Measurements from ENCODE around the gene PRKCH.

The PRKCH gene

GRCh38 chr14:61513986-61514830 is 192.8 kb downstream of the PRKCH start:
- no peak for TF ChIP-seq CTCF (IDR thresholded peaks at IDR 0.05; ENCODE audit: borderline replicate concordance, insufficient read depth, low read depth, low read length)
- no peak overlapping the region for H3K4me3 ChIP-seq (ENCODE audit: low read depth, low read length)

DNA sequence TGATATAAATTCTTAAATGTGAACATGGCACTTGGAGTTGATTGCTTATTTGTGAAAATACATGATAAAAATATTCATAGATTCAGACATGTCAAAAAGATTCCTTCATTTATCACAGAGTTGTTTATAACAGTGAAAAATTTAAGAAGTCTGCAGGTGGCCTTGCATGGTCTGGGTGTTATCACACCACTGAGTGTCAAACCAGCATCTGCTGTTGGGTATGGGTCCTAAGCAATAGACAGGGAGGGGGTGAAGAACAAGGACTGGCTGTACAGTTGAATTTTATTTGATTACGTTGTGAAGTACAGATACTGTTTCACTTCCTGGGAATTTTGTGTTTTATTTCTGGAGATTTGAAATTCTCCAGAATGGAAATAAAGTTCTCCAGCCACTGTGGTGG is 193.5 kb downstream of the PRKCH start:
- H3K4me3 ChIP-seq (ENCODE audit: low read depth, low read length): no peak overlapping the region
- no peak for TF ChIP-seq CTCF (IDR thresholded peaks at IDR 0.05; ENCODE audit: borderline replicate concordance, insufficient read depth, low read depth, low read length)

DNA sequence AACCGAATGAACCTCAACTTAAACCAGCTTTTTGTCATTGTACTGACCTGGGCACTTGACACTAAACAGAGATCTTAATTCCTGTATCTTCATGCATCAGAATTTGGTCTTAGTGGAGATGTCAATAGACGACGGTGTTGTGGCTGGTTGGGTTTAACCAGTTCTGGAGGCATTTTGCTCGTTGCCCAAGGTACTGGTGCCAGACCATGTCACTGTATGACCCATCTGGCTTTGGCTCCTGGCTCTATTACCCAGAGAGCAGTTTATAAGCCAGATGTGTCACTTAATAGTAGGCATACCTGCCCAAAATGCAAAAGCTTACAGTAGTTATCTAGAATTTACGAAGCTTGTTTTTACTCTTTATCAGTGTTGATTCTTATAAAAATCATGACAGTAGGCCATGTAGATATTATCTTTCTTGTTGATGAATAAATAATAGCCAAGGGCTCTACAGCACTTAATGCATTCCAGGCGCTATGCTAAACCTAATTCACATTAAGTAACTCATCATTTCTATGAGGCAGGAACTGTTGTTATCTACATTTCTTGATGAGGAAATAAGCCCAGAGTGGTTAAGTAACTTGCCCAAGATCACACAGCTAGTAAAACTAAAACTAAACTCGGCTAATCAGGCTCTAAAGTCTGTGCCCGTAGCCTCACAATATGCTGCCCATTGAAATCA is 194.2 kb downstream of the PRKCH start:
- TF ChIP-seq CTCF (IDR thresholded peaks at IDR 0.05; ENCODE audit: borderline replicate concordance, insufficient read depth, low read depth, low read length): no peak
- H3K4me3 ChIP-seq (ENCODE audit: low read depth, low read length): no peak overlapping the region

GRCh38 chr14:61516118-61516743 is 194.9 kb downstream of the PRKCH start:
- no peak overlapping the region for H3K4me3 ChIP-seq (ENCODE audit: low read depth, low read length)
- no peak for TF ChIP-seq CTCF (IDR thresholded peaks at IDR 0.05; ENCODE audit: borderline replicate concordance, insufficient read depth, low read depth, low read length)

- no peak for TF ChIP-seq CTCF (IDR thresholded peaks at IDR 0.05; ENCODE audit: borderline replicate concordance, insufficient read depth, low read depth, low read length)
These were observed 195.7 kb downstream of the PRKCH start for GRCh38 chr14:61516964-61517653.

DNA sequence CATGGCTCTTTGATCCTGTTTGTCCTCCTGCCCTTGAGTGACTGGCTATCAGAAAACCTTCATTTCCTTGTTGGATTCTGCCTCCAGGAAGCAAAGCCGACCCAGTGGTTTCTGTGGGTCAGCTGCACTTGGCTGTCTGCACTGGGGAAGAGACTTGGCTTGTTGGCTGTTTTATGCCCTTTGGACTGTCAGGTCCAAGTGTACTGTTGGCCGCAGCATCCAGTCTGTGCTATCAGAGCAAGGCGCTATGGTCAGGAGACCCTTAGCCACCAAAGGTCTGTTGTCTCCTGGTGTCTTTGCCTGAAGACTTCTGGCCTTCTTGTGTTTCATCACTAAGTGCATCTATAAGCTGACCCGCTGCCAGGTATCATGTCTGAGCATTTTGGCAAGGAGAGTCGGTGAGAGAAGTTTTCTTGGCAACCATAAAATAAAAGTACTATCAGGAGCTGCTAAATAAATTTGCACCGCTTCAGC is 196.6 kb downstream of the PRKCH start:
- H3K4me3 ChIP-seq (ENCODE audit: low read depth, low read length): no peak overlapping the region
- no peak for TF ChIP-seq CTCF (IDR thresholded peaks at IDR 0.05; ENCODE audit: borderline replicate concordance, insufficient read depth, low read depth, low read length)

More at GRCh38 chr14:61516964-61517653, 195.7 kb downstream of the PRKCH start:
- H3K4me3 ChIP-seq (ENCODE audit: low read depth, low read length): no peak overlapping the region
